Astrocyte (in vitro differentiated cells and primary cell): Measurements from ENCODE around the gene ADAMTS16. TPM values are rescaled to one million over a fixed set of nuclear protein-coding genes. Genes with fewer than 3 reads are reported as not detected.

Experiments
- DNase-seq: peaks from one replicate; pipeline ENCODE4 v3.0.0-alpha.2; 2010; ENCODE audit warnings: low read depth
- FAIRE-seq: peaks from 2 replicates; lab custom pipeline; 2011; peaks lifted over from hg19 to GRCh38; lab: Jason Lieb, UNC
- H2AFZ ChIP-seq: 2 replicates; pipeline ENCODE4 v1.6.0; 2012; ENCODE audit warnings: low read depth, low read length, inconsistent platforms
- H3K27ac ChIP-seq: 2 replicates; pipeline ENCODE4 v1.5.1; 2011; ENCODE audit warnings: low read depth, low read length, inconsistent platforms
- H3K27me3 ChIP-seq: 2 replicates; pipeline ENCODE4 v1.6.0; 2011; ENCODE audit warnings: low read length, inconsistent platforms; ENCODE audit not compliant: insufficient read depth
- H3K36me3 ChIP-seq: 2 replicates; pipeline ENCODE4 v1.5.1; 2011; ENCODE audit warnings: low read length, inconsistent platforms; ENCODE audit not compliant: insufficient read depth
- H3K4me1 ChIP-seq: 2 replicates; pipeline ENCODE4 v1.5.1; 2011; ENCODE audit warnings: low read length, inconsistent platforms; ENCODE audit not compliant: insufficient read depth
- H3K4me2 ChIP-seq: 2 replicates; pipeline ENCODE4 v1.6.0; 2012; ENCODE audit warnings: low read length, inconsistent platforms
- H3K4me3 ChIP-seq: 2 replicates; pipeline ENCODE4 v1.5.1; 2011; ENCODE audit warnings: low read depth, mild to moderate bottlenecking, low read length, inconsistent platforms; ENCODE audit not compliant: insufficient read depth
- H3K79me2 ChIP-seq: 2 replicates; pipeline ENCODE4 v1.6.0; 2012; ENCODE audit warnings: mild to moderate bottlenecking, low read length, inconsistent platforms; ENCODE audit not compliant: insufficient read depth
- H3K9ac ChIP-seq: 2 replicates; pipeline ENCODE4 v1.6.0; 2012; ENCODE audit warnings: mild to moderate bottlenecking, low read length, inconsistent platforms
- H3K9me3 ChIP-seq: 2 replicates; pipeline ENCODE4 v1.5.1; 2012; ENCODE audit warnings: low read depth, mild to moderate bottlenecking, low read length, inconsistent platforms; ENCODE audit not compliant: insufficient read depth
- H4K20me1 ChIP-seq: 2 replicates; pipeline ENCODE4 v1.6.0; 2012; ENCODE audit warnings: low read length, inconsistent platforms; ENCODE audit not compliant: insufficient read depth
- H3K27ac Mint-ChIP-seq: one replicate; pipeline ENCODE4 v1.8.0; 2021; ENCODE audit warnings: mild to moderate bottlenecking, mixed read lengths; ENCODE audit not compliant: unreplicated experiment
- H3K27me3 Mint-ChIP-seq: one replicate; pipeline ENCODE4 v1.8.0; 2021; ENCODE audit warnings: low read depth, mixed read lengths; ENCODE audit not compliant: unreplicated experiment
- H3K36me3 Mint-ChIP-seq: one replicate; pipeline ENCODE4 v1.8.0; 2021; ENCODE audit warnings: low read depth, mixed read lengths; ENCODE audit not compliant: unreplicated experiment
- H3K4me1 Mint-ChIP-seq: one replicate; pipeline ENCODE4 v1.8.0; 2021; ENCODE audit warnings: low read depth, mixed read lengths; ENCODE audit not compliant: unreplicated experiment
- H3K4me3 Mint-ChIP-seq: one replicate; pipeline ENCODE4 v1.8.0; 2021; ENCODE audit warnings: mild to moderate bottlenecking, moderate library complexity, mixed read lengths; ENCODE audit not compliant: unreplicated experiment
- H3K9me3 Mint-ChIP-seq: one replicate; pipeline ENCODE4 v1.8.0; 2021; ENCODE audit warnings: mild to moderate bottlenecking, mixed read lengths; ENCODE audit not compliant: unreplicated experiment
- EZH2 ChIP-seq: IDR thresholded peaks from 2 replicates; pipeline ENCODE4 v1.6.1; 2012; ENCODE audit warnings: mild to moderate bottlenecking, low read length, inconsistent platforms; ENCODE audit not compliant: insufficient read depth
- total RNA-seq: library from RNA; stranded (reverse); gene quantifications from 2 replicates; pipeline ENCODE4 v1.2.1, GENCODE V29; 2021
- TF ChIP-seq, protein P1 (sequence below): IDR thresholded peaks from 2 replicates; pipeline ENCODE4 v1.5.1; 2011; ENCODE audit warnings: low read depth, mild to moderate bottlenecking, inconsistent platforms, low read length, moderate library complexity; ENCODE audit not compliant: insufficient read depth

Gene ADAMTS16
- total RNA-seq, 1 donor from 2014 or later = 5.7 TPM

DNA sequence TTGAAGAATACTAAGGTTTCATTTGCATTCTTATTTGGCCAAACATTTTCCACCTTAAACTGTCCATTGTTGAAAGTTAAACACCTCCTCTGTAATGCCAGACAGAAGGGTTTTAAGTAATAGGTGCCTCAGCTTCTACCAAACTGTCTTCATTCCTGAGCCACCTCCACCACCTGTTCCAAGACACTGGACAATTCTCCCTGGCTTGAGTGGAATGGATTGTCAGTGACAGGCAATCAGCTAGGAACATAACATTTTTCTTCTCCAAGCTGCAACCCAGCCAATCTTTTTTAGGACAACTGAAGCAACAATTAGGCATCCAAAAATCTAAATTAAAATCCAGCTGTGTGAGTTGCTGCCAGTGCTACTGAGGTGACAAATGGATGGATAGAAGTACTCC is 208.4 kb downstream of the ADAMTS16 start:
- no peak overlapping the region for H3K27ac ChIP-seq
- H3K27me3 ChIP-seq = no peaks in the 10 kb centered on the region
- no peak overlapping the region for H3K4me3 ChIP-seq
- H3K79me2 ChIP-seq = no peaks in the 10 kb centered on the region
- no peaks in the 10 kb centered on the region for H3K36me3 ChIP-seq
- H3K9ac ChIP-seq = no peak overlapping the region
- Mint-ChIP-seq H3K27me3 (no peaks in the 10 kb centered on the region), H3K4me3 (no peak overlapping the region), H3K9me3 (no peaks in the 10 kb centered on the region), H3K27ac (no peak overlapping the region), H3K4me1 (peaks cover 18% of the 10 kb centered on the region), H3K36me3 (no peaks in the 10 kb centered on the region)
- TF ChIP-seq EZH2 = no peak
- TF ChIP-seq, protein P1, sequence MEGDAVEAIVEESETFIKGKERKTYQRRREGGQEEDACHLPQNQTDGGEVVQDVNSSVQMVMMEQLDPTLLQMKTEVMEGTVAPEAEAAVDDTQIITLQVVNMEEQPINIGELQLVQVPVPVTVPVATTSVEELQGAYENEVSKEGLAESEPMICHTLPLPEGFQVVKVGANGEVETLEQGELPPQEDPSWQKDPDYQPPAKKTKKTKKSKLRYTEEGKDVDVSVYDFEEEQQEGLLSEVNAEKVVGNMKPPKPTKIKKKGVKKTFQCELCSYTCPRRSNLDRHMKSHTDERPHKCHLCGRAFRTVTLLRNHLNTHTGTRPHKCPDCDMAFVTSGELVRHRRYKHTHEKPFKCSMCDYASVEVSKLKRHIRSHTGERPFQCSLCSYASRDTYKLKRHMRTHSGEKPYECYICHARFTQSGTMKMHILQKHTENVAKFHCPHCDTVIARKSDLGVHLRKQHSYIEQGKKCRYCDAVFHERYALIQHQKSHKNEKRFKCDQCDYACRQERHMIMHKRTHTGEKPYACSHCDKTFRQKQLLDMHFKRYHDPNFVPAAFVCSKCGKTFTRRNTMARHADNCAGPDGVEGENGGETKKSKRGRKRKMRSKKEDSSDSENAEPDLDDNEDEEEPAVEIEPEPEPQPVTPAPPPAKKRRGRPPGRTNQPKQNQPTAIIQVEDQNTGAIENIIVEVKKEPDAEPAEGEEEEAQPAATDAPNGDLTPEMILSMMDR = no peak
- no peak overlapping the region for H3K4me2 ChIP-seq
- peaks cover 34% of the 10 kb centered on the region for H3K4me1 ChIP-seq
- no peaks in the 10 kb centered on the region for H4K20me1 ChIP-seq
- FAIRE-seq (no peak), DNase-seq (no peak)
- no peak overlapping the region for H2AFZ ChIP-seq
- no peaks in the 10 kb centered on the region for H3K9me3 ChIP-seq

DNA sequence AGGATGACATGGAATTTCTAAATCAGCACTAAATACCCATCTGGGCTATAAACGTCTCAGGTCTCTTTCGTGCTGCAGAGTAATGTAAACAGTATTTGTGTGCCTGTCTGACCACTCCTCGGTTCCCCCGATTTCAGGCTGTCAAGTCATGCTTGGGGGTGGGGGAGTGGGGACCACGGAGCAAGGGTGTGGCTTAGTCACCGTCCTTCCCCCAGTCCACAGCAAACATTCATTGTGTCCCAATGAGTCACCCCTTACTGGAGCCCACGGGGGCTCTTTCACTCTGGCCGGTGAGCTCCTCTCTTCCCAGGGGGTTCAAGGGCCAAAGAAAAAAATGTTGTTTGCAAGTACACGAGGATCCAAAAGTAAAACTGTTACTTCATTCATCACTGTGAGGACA is 210.0 kb downstream of the ADAMTS16 start:
- Histone ChIP-seq H3K4me2 (peak overlapping the region; percentile 62), H3K9me3 (no peaks in the 10 kb centered on the region), H3K27ac (peak overlapping the region; percentile 86), H3K27me3 (no peaks in the 10 kb centered on the region), H2AFZ (no peak overlapping the region), H4K20me1 (no peaks in the 10 kb centered on the region), H3K4me1 (peaks cover 26% of the 10 kb centered on the region), H3K79me2 (no peaks in the 10 kb centered on the region), H3K9ac (peak overlapping the region; percentile 58), H3K4me3 (no peak overlapping the region), H3K36me3 (no peaks in the 10 kb centered on the region)
- no peaks in the 10 kb centered on the region for H3K36me3 Mint-ChIP-seq
- peak overlapping the region; percentile 34 for H3K27ac Mint-ChIP-seq
- TF ChIP-seq EZH2 = no peak
- TF ChIP-seq, protein P1 = no peak
- peaks cover 16% of the 10 kb centered on the region for H3K4me1 Mint-ChIP-seq
- FAIRE-seq (no peak), DNase-seq (peak; percentile 66)
- H3K4me3 Mint-ChIP-seq = no peak overlapping the region
- H3K9me3 Mint-ChIP-seq = no peaks in the 10 kb centered on the region
- H3K27me3 Mint-ChIP-seq = no peaks in the 10 kb centered on the region

DNA sequence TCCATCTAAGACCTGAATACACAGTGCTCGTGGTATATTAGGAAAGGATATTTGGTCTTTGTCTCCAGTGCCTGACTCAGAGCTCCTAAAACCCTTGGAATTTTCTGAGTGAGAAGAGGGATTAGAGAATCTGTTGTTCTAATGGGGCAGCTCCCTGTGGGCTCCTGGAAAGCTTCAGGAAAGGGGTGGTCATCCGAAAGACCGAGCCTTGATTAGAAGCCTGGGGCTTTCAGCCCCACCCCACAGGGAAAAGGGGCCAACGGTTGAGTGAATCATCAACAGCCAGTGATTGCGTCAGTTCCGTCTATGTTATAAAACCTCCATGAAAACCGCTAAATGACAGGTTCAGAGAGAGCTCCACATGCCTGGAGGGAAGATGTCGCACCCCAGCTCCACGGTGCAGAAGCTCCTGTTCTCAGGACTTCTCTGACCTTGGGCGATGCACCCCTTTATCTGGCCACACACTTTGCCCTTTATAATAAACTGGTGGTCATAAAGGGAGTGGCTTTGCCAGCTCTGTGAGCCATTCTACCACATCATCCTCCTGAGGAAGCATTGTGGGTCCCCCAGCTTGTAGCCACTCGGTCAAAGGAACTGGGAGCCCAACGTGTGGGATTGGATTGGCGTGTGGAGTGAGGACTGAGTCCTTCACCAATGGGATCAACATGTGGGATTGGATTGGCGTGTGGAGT is 211.3 kb downstream of the ADAMTS16 start:
- H3K9ac ChIP-seq = peak overlapping the region; percentile 61
- H3K36me3 ChIP-seq = no peaks in the 10 kb centered on the region
- no peak for FAIRE-seq
- Mint-ChIP-seq H3K27me3 (no peaks in the 10 kb centered on the region), H3K36me3 (no peaks in the 10 kb centered on the region), H3K4me1 (peaks cover 16% of the 10 kb centered on the region), H3K4me3 (no peak overlapping the region), H3K27ac (peak overlapping the region; percentile 41), H3K9me3 (no peaks in the 10 kb centered on the region)
- H3K4me1 ChIP-seq = peaks cover 26% of the 10 kb centered on the region
- peak; percentile 76 for DNase-seq
- peak overlapping the region; percentile 59 for H3K4me2 ChIP-seq
- H3K79me2 ChIP-seq = no peaks in the 10 kb centered on the region
- no peak overlapping the region for H3K4me3 ChIP-seq
- peak overlapping the region; percentile 86 for H3K27ac ChIP-seq
- no peaks in the 10 kb centered on the region for H3K9me3 ChIP-seq
- no peaks in the 10 kb centered on the region for H4K20me1 ChIP-seq
- TF ChIP-seq, protein P1 = no peak
- no peak for TF ChIP-seq EZH2
- H3K27me3 ChIP-seq = no peaks in the 10 kb centered on the region
- H2AFZ ChIP-seq = peak overlapping the region; percentile 48
